Stimulated activated CD8-positive, alpha-beta memory T cell treated with anti-CD3 and anti-CD28 coated beads, Interleukin-4, amount 100 ng/mL, for 4 hours (primary cell): ENCODE data around the gene SDHC.
A peak's percentile ranks its signal among the peaks of the same experiment; 100 is the strongest.
"Not testable (repeated sequence)": the region's sequence is repeated elsewhere in the genome, so short reads cannot be mapped to it uniquely, and the experiment has no call there.

Experiments
- DNase-seq, 2 donors: peaks; one replicate each; pipeline ENCODE4 v3.0.0-alpha.2; 2020; ENCODE audit warnings: low read depth in 2 of 2, low spot score in 1 of 2

The SDHC gene

DNA sequence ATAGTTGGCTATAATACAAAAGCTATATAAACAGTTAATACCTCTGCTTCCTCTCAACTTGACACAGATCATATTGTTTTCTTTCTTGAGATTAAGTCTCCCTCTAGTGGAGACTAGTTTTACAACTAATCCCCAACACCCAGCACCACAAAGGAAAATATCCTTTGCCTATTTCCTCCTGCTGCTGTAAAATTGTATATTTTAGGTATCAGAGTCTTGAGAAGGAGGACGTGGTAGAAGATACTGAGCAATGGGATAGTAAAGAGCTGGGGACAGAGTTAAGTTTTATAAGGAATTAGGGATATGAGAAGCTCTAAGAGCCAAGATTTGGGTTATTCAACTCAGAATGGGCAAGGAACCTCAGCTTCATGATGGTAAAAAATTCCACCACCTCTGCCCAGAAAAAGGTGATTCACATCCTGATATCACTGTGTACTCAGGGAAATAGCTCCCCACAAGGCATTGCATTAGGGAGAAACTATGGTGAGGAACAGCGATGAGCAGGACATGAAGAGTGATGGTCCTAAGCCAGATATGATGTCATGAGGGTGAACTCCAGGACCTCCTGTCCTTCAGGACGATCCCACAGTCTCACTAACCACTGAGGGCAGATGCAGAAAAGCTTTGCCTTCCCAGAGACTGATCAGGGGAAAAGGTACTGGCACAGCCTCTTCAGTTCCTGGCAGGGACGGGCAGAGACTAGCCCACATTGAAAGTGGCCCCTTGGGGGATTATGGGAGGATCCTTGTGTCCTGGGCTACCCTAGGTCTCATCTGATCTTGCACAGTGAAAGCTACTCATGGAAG lies 68.2 kb downstream of the SDHC start:
- DNase-seq, result no peak

DNA sequence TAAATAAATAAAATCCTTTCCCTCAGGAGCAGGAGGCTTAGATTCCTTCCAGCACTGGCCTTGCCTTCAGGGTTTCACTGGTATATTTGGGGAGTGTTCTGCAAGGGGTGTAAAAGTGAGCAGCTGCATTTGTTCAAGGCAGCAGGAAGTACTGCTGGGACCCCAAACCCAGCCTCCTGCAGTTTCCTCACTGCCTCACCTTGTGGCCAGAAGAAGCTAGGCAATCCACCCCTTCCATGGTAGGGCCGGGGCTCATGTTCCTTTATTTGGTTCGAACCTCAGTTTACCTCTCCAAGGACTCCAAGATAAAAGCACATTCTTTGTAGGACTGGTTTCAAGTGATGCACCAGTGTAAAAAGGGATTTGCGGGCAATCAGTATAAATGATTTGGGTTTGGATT lies 74.5 kb downstream of the SDHC start:
- DNase-seq, result no peak

DNA sequence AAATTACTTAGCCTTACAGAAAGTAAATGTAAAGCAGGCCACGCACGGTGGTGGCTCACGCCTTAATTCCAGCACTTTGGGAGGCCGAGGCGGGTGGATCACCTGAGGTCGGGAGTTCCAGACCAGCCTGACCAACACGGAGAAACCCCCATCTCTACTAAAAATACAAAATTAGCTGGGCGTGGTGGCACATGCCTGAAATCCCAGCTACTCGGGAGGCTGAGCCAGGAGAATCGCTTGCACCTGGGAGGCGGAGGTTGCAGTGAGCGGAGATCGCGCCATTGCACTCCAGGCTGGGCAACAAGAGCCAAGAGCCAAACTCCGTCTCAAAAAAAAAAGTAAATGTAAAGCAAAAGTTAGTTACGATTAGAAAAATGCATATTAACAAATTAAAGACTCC lies 75.0 kb downstream of the SDHC start:
- DNase-seq, result not testable (repeated sequence)

DNA sequence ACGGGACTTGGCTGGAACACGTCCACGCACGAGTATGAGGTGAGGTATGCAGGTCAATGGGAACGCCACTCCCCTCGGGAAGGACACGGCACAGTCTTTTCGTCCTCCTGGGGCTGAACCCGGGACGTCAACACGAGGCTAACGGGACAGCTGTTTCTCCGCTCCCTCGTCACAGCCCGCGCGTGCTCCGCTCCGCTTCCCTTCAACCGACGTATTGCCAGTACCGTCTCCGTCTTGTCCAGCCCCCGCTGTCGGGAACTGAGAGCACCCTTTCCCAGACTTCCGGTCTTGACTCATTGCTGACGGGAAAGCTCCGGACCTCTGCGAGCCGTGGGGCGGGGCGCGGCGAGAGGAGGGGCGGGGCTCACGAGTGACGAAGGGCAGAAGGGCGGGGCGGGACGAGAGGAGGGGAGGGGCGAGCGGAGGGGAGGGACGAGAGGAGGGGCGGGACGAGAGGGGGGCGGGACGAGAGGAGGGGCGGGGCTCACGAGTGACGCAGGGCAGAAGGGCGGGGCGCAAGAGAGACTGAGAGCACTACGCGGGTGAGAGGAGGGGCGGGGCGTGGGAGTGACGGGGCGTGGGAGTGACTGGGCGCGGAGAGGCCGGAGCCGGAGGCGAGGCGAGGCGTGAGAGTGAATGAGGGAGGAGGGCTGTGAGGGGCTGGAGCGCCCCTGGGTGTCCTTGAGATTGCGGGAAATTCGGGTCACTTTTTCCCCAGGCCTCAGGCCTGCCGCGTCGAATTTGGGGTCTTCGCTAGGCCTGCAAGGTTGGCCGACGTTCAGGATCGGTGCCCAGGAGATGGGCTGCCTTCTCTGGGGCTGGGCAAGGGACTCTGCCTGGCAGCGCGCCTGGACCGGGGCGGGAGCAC lies 75.7 kb downstream of the SDHC start:
- peak; percentile 86 to 88 for DNase-seq

DNA sequence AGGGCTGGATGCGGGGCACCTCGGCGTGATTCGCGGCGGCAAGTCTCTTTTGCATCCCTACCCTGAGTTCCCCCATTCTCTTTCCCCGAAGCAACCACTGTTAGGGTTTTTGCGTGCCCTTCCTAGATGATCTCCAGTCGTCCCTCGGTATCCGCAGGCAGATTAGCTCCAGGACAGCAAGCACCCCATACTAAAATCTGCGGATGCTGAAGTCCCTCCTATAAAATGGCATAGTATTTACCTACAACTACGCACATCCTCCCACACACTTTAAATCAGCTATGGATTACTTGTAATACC lies 76.3 kb downstream of the SDHC start:
- DNase-seq, result no peak

DNA sequence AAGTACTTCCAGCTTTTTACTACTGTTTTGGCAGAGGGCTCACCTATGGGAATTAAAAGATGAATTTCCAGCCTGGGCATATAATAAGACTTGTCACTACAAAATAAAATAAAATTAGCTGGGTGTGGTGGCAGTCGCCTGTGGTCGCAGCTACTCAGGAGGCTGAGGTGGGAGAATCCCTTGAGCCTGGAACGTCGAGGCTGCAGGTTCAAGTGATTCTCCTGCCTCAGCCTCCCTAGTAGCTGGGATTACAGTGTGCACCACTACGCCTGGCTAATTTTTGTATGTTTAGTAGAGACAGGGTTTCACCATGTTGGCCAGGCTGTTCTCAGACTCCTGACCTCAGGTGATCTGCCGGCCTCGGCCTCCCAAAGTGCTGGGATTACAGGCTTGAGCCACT lies 77.0 kb downstream of the SDHC start:
- DNase-seq, result not testable (repeated sequence)

DNA sequence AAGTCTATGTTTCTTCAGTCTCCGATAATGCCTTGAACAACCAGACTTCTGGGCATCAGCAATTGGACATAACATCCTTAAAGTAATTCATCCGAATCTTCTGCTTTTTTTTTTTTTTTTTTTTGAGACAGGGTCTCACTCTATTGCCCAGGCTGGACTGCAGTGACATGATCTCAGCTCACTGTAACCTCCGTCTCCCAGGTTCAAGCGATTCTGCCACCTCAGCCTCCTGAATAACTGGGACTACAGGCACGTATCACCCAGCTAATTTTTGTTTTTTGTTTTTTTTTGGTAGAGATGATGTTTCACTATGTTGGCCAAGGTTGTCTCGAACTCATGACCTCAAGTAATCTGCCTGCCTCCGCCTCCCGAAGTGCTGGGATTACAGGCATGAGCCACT lies 77.4 kb downstream of the SDHC start:
- no peak for DNase-seq

DNA sequence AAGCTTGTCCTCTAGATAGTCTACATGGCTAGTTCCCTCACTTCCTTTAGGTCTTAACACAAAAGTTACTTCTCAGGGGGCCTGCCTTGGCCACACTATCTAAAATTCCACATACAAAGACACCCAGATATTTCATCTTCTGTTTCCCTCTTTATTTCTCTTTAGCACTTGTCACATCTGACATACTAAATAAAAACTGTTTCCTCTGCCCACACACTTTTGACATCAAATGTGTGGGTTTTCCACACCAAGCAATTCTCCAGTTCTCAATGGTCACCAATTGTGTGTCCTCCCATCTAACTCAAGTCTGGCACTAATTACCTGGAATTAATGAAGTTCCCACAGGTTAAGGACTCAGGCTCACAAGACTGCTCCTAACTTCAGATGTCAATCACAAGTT lies 79.0 kb downstream of the SDHC start:
- no peak for DNase-seq

DNA sequence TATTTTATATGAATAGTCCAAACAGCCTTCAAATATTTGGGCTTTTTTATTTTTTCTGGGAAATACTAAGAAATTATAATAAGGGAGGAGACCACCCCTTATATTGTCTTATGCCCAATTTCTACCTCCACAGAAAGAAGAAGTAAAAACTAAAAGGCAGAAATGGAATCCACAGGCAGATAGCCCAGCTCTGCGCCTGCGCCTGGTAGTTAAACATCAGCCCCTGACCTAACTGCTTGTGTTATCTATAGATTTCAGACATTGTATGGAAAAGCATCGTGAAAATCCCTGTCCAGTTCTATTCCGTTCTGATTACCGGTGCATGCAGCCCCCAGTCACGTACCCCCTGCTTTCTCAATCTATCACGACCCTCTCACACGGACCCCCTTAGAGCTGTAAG lies 82.9 kb downstream of the SDHC start:
- DNase-seq, result not testable (repeated sequence)

DNA sequence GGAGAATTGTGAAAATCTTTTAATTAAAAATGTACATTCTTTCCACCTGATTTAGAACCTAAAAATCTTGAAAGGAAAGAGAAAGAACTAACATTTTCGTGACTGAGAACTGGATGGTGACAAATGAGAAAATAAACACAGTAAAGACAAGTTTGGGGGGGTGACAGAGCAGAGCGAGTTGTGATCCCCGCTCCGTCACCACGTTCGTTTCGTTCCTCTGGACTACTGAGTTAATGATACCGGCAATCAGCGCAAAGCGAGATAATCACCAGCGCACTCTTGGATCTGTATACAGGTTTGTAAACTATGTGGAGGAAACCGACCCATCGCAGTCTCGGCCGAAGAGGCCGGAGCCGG lies 84.7 kb downstream of the SDHC start:
- no peak for DNase-seq

DNA sequence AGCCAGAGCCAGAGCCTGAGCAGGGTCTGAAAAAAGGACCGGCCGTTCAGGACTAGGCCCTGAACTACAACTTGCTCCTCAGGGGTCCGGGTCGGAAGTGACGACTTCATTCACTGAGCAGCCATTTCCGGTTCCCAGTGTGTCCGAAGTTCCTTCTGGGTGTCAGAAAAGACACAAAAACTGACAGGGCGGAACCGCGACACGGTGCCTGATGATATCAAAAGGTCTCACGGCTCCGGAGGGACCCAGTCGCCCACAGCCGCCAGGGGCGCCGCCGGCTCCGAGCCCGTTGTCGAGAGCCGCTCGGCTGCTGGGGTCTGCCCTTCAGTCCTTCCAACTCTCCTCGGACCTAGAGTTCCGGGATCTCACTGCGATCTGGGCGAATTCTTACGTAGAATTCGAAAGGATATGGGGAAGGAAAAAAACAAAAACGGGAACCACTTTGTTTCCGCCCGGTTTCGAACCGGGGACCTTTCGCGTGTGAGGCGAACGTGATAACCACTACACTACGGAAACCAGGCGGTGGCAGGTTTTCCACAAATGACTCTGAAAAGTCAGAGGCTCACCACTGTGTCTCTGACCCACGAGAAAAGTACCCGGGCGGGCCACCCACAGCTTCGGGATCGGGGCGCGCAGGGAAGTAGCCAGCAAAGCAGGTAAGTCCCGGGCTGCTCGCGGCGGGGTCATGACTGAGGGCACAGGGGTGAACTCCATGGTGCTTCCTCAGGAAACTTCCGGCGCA lies 85.2 kb downstream of the SDHC start:
- peak; percentile 84 to 98 for DNase-seq

DNA sequence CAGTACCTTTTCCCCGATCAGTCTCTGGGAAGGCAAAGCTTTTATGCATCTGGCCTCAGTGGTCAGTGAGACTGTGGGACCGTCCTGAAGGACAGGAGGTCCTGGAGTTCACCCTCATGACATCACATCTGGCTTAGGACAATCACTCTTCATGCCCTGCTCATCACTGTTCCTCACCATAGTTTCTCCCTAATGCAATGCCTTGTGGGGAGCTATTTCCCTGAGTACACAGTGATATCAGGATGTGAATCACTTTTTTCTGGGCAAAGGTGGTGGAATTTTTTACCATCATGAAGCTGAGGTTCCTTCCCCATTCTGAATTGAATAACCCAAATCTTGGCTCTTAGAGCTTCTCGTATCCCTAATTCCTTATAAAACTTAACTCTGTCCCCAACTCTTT lies 88.3 kb downstream of the SDHC start:
- DNase-seq, result no peak

DNA sequence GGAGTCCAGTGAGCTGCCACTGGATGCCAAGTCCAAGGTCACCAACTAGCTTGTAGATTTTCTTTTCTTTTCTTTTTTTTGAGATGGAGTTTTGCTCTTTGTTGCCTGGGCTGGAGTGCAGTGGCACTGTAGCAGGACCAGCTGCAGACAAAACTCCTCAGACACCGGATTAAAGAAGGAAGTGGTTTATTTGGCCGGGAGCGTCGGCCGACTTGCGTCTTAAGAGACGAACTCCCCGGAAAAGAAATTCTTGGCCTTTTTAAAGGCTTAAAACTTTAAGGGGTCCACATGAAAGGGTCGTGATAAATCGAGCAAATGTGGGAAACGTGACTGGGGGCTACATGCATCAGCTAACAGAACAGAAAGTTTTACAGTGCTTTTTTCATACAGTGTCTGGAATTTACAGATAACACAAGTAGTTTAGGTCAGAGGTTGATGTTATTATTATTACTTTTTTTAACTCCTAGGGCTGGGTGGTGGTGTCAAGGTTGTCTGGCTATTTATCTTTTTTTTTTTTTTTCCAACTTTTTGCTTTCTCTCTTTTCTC lies 89.9 kb downstream of the SDHC start:
- DNase-seq, result no peak

DNA sequence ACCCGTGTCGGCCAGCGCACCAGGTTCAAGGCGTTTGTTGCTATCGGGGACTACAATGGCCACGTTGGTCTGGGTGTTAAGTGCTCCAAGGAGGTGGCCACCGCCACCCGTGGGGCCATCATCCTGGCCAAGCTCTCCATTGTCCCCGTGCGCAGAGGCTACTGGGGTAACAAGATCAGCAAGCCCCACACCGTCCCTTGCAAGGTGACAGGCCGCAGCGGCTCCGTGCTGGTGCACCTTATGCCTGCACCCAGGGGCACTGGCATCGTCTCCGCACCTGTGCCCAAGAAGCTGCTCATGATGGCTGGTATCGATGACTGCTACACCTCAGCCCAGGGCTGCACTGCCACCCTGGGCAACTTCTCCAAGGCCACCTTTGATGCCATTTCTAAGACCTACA lies 92.4 kb downstream of the SDHC start:
- DNase-seq, result not testable (repeated sequence)

DNA sequence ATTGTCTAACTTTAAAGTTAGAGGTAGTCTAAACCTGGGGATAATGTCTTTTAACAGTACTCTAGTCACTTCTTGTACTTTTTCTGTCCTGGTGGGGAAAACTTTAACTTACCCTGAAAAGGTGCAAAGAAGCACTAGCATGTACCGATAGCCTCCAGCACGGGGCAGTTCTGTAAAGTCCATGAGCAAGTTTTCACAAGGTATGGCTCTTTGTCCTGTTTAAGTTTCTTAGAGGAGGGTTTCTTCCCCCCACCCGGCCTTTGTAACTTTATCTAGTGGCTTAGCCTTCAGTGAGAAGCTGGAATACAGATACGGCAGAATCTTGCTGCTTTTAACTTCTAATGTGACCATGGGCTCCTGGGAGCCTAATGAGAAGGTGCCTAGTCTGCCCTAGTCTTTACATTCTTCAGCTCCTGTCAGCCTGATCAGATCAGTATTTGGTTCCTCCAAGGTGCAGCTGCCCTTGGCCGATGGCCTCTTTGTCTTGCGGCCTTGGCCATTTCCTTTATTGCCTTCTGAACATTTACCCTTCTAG lies 93.3 kb downstream of the SDHC start:
- DNase-seq, result no peak

DNA sequence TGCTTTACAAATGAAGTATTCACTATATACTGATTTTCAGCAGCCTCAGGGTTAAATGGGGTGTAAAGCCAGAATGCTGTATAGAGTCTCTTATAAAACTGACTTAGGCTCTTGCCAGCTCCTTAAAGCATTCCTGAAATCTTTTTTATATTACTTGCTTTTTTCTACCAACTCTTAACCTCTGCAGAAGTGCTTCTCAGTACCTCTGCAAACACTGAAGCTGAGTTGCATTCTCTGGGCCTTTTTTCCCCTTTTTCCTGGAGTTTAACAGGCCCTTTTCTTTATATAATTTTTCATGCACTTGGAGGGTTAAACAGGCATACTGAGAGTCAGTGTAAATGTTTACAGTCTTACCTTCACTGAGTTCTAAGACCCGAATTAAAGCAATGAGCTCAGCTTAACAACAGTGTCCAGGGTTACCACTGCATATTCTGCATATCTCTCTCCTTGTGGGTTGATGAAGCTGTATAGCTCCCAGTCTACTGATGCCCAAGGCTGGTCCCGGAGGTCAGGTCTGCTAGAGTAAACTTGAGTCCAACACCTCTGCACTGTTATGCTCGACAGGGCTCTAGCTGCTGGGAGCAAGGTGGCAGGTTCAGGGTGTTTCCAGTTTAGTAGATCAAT lies 94.4 kb downstream of the SDHC start:
- DNase-seq, result no peak

DNA sequence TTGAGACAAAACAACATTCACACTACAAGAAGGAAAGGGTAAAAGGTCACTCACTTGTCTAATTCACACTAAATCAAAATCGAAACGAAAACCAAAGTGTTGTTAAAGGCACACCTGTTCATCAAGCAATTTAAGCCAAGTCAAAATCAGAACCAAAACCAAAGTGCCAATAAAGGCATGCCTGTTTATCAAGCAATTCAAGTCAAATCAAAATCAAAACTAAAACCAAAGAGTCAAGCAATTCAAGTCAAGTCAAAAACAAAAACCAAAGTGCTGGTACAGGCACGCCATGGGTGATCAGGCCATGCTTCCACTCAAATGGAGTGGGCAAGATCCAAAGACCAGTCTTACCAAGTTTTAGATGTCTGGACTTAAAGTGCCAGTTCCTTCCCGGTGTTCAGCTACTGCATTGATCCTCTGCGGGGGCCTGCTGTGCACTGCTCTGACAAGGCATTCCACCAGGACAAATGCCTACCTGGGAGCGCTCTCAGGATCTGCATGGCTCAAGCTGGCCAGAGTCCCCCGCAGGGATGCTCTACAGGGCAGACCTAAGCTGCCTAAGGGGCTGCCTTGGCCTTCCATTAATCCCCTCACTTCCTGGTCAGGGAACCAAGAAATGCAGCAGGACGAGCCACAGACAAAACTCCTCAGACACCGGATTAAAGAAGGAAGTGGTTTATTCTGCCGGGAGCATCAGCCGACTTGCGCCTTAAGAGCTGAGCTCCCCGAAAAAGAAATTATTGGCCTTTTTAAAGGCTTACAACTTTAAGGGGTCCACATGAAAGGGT lies 95.9 kb downstream of the SDHC start:
- not testable (repeated sequence) for DNase-seq

DNA sequence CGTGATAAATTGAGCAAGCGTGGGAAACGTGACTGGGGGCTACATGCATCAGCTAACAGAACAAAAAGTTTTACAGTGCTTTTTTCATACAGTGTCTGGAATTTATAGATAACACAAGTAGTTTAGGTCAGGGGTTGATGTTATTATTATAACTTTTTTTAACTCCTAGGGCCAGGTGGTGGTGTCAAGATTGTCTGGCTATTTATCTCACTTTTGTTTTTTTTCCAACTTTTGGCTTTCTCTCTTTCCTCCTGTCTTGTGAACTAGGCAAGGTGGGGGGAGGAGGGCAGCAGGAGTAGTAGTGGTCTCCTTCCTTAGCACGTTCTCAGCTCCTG lies 96.4 kb downstream of the SDHC start:
- not testable (repeated sequence) for DNase-seq
